Naive thymus-derived CD8-positive, alpha-beta T cell (primary cell): ENCODE results near the gene NOCT. TPM values are rescaled to one million over a fixed set of nuclear protein-coding genes. Genes with fewer than 3 reads are reported as not detected.

Experiments
- ATAC-seq, 2 donors: fragments of 150-1000 bp; cut with Tn5 transposase in 1 of 2; sonication (Bioruptor Pico), chemical (Tn5 transposase) in 1 of 2; 1 replicate in 1 of 2; 2 replicates in 1 of 2; pipeline ENCODE4 v1.10.0; 2021; ENCODE audit warnings: mild to moderate bottlenecking in 2 of 2, moderate library complexity in 2 of 2
- POLR2A ChIA-PET: fragments of 350-600 bp; sonication (Branson Sonifier 250); formaldehyde crosslinking; loops from one replicate; lab custom pipeline; 2021; ENCODE audit warnings: antibody characterized with exemption; lab: Charles Lee
- DNase-seq, 10 donors: peaks; one replicate each; pipeline versions ENCODE4 v3.0.0 to v3.0.0-alpha.2; 2020 to 2022
- H3K27ac Mint-ChIP-seq, 10 donors: one replicate each; pipeline ENCODE4 v1.8.0; 2020 to 2022; ENCODE audit warnings: mild to moderate bottlenecking in 10 of 10, mixed read lengths in 10 of 10, moderate library complexity in 4 of 10, inconsistent platforms in 1 of 10
- H3K27me3 Mint-ChIP-seq, 5 donors: one replicate each; pipeline ENCODE4 v1.8.0; 2021 to 2022; ENCODE audit warnings: mixed read lengths in 5 of 5
- H3K36me3 Mint-ChIP-seq, 3 donors: one replicate each; pipeline ENCODE4 v1.8.0; 2020 to 2022; ENCODE audit warnings: mixed read lengths in 3 of 3, mild to moderate bottlenecking in 2 of 3, inconsistent platforms in 1 of 3
- H3K4me1 Mint-ChIP-seq, 4 donors: one replicate each; pipeline ENCODE4 v1.8.0; 2021 to 2022; ENCODE audit warnings: mixed read lengths in 4 of 4
- H3K4me3 Mint-ChIP-seq, 10 donors: one replicate each; pipeline ENCODE4 v1.8.0; 2020 to 2022; ENCODE audit warnings: mild to moderate bottlenecking in 10 of 10, mixed read lengths in 10 of 10, moderate library complexity in 6 of 10, inconsistent platforms in 1 of 10
- H3K9me3 Mint-ChIP-seq, 9 donors: one replicate each; pipeline ENCODE4 v1.8.0; 2020 to 2022; ENCODE audit warnings: mixed read lengths in 9 of 9, mild to moderate bottlenecking in 3 of 9, inconsistent platforms in 1 of 9, moderate library complexity in 1 of 9
- polyA plus RNA-seq, 3 donors: library from polyadenylated mRNA; unstranded; fragments of 300-500 nt; fragmentation: Illumina TruSeq; gene quantifications; one replicate each; pipeline ENCODE4 v1.2.3, GENCODE V29; 2021
- total RNA-seq, 8 experiments: library from RNA in 2 of 8; stranded (reverse) in 2 of 8; gene quantifications; one replicate each; pipeline ENCODE4 v1.2.3 and lab custom pipeline; 2021 to 2026

The NOCT gene, protein sequence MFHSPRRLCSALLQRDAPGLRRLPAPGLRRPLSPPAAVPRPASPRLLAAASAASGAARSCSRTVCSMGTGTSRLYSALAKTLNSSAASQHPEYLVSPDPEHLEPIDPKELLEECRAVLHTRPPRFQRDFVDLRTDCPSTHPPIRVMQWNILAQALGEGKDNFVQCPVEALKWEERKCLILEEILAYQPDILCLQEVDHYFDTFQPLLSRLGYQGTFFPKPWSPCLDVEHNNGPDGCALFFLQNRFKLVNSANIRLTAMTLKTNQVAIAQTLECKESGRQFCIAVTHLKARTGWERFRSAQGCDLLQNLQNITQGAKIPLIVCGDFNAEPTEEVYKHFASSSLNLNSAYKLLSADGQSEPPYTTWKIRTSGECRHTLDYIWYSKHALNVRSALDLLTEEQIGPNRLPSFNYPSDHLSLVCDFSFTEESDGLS
- total RNA-seq, result 1 to 10 TPM; 2.0 to 2.1 TPM
- under 1 TPM in 2 of 3 donors, not detected in 1; 0.44 to 0.51 TPM for polyA plus RNA-seq
- total RNA-seq (lab: John Stamatoyannopoulos, UW), result 3.0 to 48.4 (median 19.7) reads per million in 6 experiments

DNA sequence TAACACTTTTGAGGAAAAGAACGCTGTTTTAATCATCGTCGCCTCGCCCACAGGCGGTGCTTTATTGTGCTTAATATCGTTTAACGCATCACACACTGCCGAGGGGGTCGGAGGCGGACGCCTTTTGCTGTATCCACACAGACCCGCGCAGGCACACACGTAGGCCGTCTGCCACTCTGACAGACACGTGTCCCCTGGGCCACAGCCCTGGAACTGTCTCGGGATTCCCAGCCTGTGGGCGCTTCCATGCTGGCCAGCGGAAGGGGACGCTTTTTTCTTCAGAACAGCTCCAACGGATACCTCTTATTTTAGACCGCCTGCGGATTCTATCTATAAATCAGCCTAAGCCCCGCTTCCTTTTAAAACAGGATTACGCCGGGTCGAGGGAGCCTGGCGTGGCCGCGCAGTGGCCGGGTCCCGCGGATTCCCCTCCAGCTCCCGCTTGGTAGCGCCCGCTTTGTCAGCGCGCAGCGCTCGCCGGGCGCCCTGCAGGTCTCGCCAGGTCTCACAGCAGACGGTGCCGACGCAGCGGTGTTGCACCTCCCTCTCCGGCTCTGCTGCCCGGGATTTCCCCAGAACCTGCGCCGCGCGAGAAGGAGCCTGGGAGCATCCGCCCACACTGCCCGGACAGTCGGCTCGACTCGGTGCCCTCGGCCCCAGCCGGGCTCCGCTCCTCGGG is at the start of gene NOCT:
Gene NOCT, plus strand, starts transcription at position 513 of the 679 bp plus-strand sequence. CDS start 201 bp downstream, outside the sequence.
- peak; percentile 85 to 94 (median 90) for DNase-seq
- Mint-ChIP-seq H3K27ac (peak within 1 kb of the TSS; percentile 92 to 100 (median 98)), H3K27me3 (peaks cover 0 to 2% (median 0%) of the 10 kb centered on the region in 5 donors), H3K4me1 (peaks cover 15 to 31% (median 26%) of the 10 kb centered on the region in 4 donors), H3K9me3 (no peaks in the 10 kb centered on the region), H3K36me3 (peaks cover 0 to under 1% (median 0%) of the 10 kb centered on the region in 3 donors), H3K4me3 (peak within 1 kb of the TSS; percentile 78 to 95 (median 89))
- peak; percentile 91 to 93 for ATAC-seq
- POLR2A ChIA-PET, result interaction anchor here (0.6 to 3.1 kb wide), 7 partner anchors 15 to 439 kb away, joined by 3 to 33 read pairs (median 5); partner anchors contain the start of genes NAA15 and RAB33B

DNA sequence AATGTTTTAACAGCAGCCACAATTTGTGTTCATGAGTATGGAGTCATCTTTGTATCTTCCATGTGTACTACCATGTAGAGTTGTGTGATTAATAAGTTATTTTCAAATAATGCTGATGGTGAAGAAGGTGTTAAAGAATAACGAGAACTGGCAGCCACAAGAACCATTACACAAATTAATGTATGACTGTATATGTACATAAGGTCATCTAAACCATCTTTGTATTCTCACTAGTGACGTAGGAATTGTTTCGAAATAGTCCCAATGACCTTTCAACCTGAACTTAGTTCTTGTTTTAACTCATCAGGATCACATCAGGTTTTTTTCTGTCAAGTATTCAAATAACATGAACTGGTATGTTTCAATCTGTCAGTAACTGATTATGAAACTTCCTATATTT is 48.3 kb upstream of the NOCT start:
- POLR2A ChIA-PET, result no interaction called here
- Mint-ChIP-seq H3K4me3 (no peak overlapping the region), H3K27me3 (peaks cover 0 to 2% (median 0%) of the 10 kb centered on the region in 5 donors), H3K9me3 (no peaks in the 10 kb centered on the region), H3K36me3 (no peaks in the 10 kb centered on the region), H3K4me1 (peaks cover 0 to 3% (median 0%) of the 10 kb centered on the region in 4 donors), H3K27ac (no peak overlapping the region)
- DNase-seq (no peak), ATAC-seq (no peak)

DNA sequence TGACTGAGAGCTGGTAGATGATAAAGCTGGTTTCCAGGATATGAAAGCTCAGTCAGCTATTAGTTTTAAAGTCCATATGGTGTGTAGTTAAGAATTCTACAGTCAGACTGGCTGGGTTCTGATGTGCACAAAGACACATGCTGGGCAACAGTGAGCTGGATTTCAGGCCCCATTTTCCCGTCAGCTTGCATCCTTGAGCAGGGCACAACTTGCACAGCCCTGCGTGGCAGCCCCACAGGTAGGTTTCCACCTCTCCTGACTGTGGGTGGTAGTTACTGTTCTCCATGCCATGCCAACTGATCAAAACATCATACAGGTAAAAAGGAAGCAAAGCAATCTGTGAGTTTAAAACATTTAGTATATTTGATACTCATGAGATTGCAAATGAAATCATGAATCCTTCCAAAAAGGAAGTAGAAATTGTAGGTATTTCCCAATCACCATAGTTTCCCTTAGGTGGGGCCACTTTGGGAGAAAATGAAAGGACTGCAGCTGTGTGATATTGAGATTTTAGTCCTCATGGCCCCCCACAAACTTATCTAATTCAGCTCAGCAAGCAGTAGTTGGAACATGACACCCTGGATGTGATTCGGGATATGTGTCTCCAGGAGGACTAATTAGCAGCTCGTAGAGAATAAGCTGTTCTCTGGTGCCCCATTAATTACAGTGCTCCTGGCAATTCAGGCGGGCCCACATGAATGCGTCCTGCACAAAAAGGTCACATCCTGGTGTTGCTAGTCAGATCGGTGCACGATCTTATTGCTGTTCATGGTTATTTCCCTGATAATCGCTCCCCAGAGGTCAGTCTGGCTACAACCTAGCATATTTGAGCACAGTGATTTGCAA is 42.4 kb upstream of the NOCT start:
- no peak overlapping the region for H3K4me3 Mint-ChIP-seq
- peaks cover 0 to 10% (median 0%) of the 10 kb centered on the region in 4 donors for H3K4me1 Mint-ChIP-seq
- DNase-seq (no peak), ATAC-seq (no peak)
- H3K9me3 Mint-ChIP-seq, result no peaks in the 10 kb centered on the region
- no peaks in the 10 kb centered on the region for H3K36me3 Mint-ChIP-seq
- POLR2A ChIA-PET, result no interaction called here
- H3K27me3 Mint-ChIP-seq, result peaks cover 0 to 3% (median 0%) of the 10 kb centered on the region in 5 donors
- no peak overlapping the region for H3K27ac Mint-ChIP-seq

DNA sequence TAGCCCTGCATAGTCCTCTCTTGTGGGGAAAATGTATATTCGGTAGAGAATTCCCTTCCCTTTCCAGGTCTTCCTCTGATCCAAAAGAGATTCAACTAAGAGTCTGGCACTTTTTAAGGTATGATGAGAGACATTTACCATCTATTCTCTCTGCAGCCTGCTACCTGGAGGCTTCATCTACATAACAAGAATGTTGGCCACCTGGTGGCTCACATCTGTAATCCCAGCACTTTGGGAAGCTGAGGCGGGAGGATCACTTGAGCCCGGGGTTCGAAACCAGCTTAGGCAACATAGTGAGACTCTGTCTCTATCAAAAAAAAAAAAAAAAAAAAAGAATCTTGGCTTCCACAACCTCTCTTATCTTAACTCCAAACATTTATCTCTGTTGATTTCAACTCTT is 40.4 kb upstream of the NOCT start:
- POLR2A ChIA-PET, result no interaction called here

DNA sequence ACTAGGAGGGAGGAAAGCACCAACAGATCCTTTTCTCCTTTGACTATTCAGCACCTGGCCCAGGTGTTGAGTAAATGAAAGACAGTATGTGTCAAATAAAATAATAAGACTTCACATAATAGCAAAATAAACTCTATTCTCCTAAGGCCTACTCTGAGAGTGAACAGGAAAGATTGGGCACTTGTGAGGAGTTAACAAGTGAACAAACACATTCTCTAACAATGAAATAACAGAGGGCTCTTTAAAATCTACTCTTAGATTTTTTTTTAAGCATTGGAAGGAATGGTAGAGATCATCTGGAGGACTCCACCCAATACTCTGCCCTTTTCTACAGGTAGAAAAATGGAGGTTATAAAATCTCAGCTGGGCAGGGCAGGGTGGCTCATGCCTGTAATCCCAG is 39.1 kb upstream of the NOCT start:
- no peak for ATAC-seq

More for the DNA sequence above, 40.4 kb upstream of the NOCT start:
- ATAC-seq (no peak), DNase-seq (no peak)
- H3K9me3 Mint-ChIP-seq, result no peaks in the 10 kb centered on the region
- H3K4me3 Mint-ChIP-seq, result no peak overlapping the region
- H3K27me3 Mint-ChIP-seq, result peaks cover 0 to 3% (median 0%) of the 10 kb centered on the region in 5 donors
- no peaks in the 10 kb centered on the region for H3K36me3 Mint-ChIP-seq
- H3K4me1 Mint-ChIP-seq, result peaks cover 0 to 14% (median 0%) of the 10 kb centered on the region in 4 donors
- no peak overlapping the region for H3K27ac Mint-ChIP-seq

DNA sequence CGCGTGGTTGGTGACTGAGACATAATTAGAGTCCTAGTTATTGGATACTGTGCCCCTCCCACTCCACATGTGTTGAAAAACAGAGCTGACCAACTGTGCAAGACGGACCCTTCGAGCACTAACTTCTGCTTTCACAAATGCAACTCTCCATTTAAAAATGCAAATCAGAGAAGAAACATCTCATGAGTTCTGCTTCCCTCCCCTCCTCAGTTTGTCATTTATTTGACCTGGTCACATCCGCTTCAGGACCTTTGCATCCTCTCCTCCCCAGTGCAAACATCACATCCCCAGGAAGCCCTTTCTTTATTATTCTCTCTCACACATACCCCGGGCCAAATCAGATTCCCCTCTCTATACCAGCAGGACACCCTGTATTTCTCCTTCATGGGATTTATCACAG is 38.1 kb upstream of the NOCT start:
- DNase-seq (no peak), ATAC-seq (no peak)
- Mint-ChIP-seq H3K27me3 (peaks cover 0 to 3% (median 0%) of the 10 kb centered on the region in 5 donors), H3K27ac (peak overlapping the region in 1 of 10 donors; percentile 7), H3K4me1 (peaks cover 0 to 15% (median 0%) of the 10 kb centered on the region in 4 donors), H3K4me3 (peak overlapping the region in 1 of 10 donors; percentile 40), H3K36me3 (no peaks in the 10 kb centered on the region), H3K9me3 (no peaks in the 10 kb centered on the region)
- POLR2A ChIA-PET, result no interaction called here

More for the DNA sequence above, 39.1 kb upstream of the NOCT start:
- H3K4me1 Mint-ChIP-seq, result peaks cover 0 to 14% (median 0%) of the 10 kb centered on the region in 4 donors
- POLR2A ChIA-PET, result no interaction called here
- no peaks in the 10 kb centered on the region for H3K9me3 Mint-ChIP-seq
- no peak overlapping the region for H3K27ac Mint-ChIP-seq
- no peaks in the 10 kb centered on the region for H3K36me3 Mint-ChIP-seq
- H3K27me3 Mint-ChIP-seq, result peaks cover 0 to 3% (median 0%) of the 10 kb centered on the region in 5 donors
- H3K4me3 Mint-ChIP-seq, result no peak overlapping the region
- no peak for DNase-seq

DNA sequence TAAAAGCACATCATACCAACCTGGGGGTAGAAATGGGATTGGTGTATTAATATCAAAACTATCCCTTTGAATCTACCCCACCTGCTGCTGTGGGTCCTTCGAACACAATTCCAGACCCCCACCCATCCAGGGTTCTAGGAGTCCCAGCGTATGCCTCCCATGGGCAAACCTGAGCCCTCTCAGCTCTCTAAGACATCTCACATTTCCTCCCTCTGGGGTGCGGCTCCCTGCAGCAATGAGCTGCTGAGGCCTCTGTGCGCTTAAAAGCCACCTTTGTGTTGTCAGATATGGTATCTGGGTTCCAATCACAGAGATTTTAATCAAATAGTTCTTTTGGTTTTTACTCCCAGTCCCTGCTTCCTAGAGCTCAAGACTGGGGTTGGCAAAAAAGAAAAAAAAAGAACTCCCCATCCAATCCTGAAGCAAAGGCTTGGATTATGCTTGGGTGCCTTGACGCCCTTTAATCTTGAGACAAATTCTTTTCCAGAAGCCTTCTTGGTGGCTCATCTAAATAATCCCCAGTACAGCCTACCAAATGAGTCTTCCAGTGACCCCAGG is 37.5 kb upstream of the NOCT start:
- H3K4me3 Mint-ChIP-seq, result no peak overlapping the region
- DNase-seq, result no peak
- H3K27ac Mint-ChIP-seq, result peak overlapping the region in 1 of 10 donors; percentile 7
- H3K4me1 Mint-ChIP-seq, result peaks cover 0 to 19% (median 0%) of the 10 kb centered on the region in 4 donors
- peaks cover 0 to 3% (median 0%) of the 10 kb centered on the region in 5 donors for H3K27me3 Mint-ChIP-seq
- POLR2A ChIA-PET, result no interaction called here
- no peak for ATAC-seq
- no peaks in the 10 kb centered on the region for H3K9me3 Mint-ChIP-seq
- H3K36me3 Mint-ChIP-seq, result no peaks in the 10 kb centered on the region

DNA sequence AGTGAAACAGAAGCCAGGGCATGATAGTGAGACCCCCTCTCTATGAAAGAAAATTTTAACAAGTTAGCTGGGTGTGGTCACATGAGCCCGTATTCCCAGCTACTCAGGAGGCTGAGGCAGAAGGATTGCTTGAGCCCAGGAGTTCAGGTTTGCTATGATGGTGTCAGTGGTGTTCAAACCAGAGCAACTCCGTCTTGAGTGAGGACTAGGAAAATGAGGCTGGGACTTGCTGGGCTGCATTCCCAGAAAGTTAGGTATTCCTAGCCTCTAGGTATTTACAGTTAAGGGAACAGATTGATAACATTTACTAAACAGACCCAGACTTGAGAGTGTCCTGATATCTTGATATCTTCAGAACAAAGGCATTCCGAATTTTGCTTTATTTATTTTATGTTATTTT is 37.0 kb upstream of the NOCT start:
- H3K27me3 Mint-ChIP-seq, result peaks cover 0 to 3% (median 0%) of the 10 kb centered on the region in 5 donors
- peaks cover 0 to 19% (median 0%) of the 10 kb centered on the region in 4 donors for H3K4me1 Mint-ChIP-seq
- no peak overlapping the region for H3K27ac Mint-ChIP-seq
- H3K4me3 Mint-ChIP-seq, result no peak overlapping the region
- POLR2A ChIA-PET, result no interaction called here
- ATAC-seq (no peak), DNase-seq (no peak)
- H3K9me3 Mint-ChIP-seq, result no peaks in the 10 kb centered on the region
- no peaks in the 10 kb centered on the region for H3K36me3 Mint-ChIP-seq

DNA sequence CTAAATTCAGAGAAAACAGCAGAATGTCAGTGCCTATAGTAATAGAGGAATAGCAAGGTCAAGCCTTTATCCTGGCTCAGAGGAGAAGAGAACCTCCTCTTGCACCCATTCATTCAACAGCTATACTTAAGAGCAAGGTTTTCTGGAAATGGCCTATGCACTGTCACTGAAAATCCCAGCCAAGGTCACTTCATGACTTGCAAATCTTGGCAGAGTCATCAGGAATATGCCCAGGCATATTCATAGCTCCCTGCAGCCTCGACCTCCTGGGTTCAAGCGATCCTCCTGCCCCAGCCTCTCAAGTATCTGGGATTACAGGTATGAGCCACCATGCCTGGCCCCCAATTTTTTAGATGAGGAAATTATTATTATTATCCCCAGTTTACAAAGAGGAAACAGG is 35.8 kb upstream of the NOCT start:
- POLR2A ChIA-PET, result no interaction called here
- Mint-ChIP-seq H3K27ac (no peak overlapping the region), H3K9me3 (peaks cover 0 to 4% (median 0%) of the 10 kb centered on the region in 9 donors)

DNA sequence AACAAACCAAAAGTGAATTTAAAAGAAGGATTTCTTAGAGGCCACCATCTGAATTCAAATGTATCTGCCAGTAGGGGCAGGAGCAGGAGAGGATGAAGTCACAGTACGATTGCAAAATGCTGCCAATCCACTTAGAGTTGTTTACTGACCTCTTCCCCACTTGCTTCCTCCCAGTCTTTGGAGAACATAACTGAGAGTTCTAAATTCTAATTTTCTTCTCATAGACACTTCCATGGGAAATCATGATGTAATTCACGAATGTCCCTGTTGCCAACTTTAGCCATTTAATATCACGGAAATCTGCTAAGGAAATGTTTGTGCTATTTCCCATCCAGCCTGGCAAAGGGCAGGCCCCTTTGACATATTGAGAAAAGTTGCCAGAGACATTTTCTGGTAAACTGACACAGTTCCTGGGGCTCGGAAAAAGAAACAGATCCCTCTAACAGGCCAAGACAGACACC is 33.6 kb upstream of the NOCT start:
- H3K4me1 Mint-ChIP-seq, result peaks cover 0 to 14% (median 0%) of the 10 kb centered on the region in 4 donors
- H3K4me3 Mint-ChIP-seq, result no peak overlapping the region
- DNase-seq, result no peak
- POLR2A ChIA-PET, result no interaction called here
- no peak overlapping the region for H3K27ac Mint-ChIP-seq
- ATAC-seq, result no peak
- H3K36me3 Mint-ChIP-seq, result no peaks in the 10 kb centered on the region
- H3K27me3 Mint-ChIP-seq, result peaks cover 0 to 3% (median 0%) of the 10 kb centered on the region in 5 donors
- peaks cover 0 to 4% (median 0%) of the 10 kb centered on the region in 9 donors for H3K9me3 Mint-ChIP-seq

More for the DNA sequence above, 35.8 kb upstream of the NOCT start:
- H3K27me3 Mint-ChIP-seq, result peaks cover 0 to 3% (median 0%) of the 10 kb centered on the region in 5 donors
- H3K4me1 Mint-ChIP-seq, result peaks cover 0 to 19% (median 0%) of the 10 kb centered on the region in 4 donors
- no peaks in the 10 kb centered on the region for H3K36me3 Mint-ChIP-seq
- DNase-seq (no peak), ATAC-seq (no peak)
- no peak overlapping the region for H3K4me3 Mint-ChIP-seq

DNA sequence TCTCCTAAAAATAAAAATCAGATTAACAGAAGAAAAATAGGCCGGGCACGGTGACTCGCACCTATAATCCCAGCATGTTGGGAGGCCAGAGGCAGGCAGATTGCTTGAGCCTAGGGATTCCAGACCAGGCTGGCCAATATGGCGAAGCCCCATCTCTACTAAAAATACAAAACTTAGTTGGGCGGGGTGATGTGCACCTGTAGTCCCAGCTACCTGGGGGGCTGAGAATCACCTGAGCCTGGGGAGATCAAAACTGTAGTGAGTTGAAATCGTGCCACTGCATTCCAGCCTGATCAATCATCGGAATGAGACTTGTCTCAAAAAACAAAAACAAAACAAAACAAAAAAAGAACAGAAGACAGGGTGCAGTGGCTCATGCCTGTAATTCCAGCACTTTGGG is 32.8 kb upstream of the NOCT start:
- ATAC-seq, result no peak
- POLR2A ChIA-PET, result no interaction called here
- Mint-ChIP-seq H3K27me3 (no peaks in the 10 kb centered on the region), H3K9me3 (peaks cover 0 to 4% (median 0%) of the 10 kb centered on the region in 9 donors), H3K27ac (no peak overlapping the region), H3K4me3 (no peak overlapping the region), H3K4me1 (peaks cover 0 to 9% (median 0%) of the 10 kb centered on the region in 4 donors), H3K36me3 (no peaks in the 10 kb centered on the region)
- DNase-seq, result no peak
